ENCODE data around the gene DCUN1D4.

DNA sequence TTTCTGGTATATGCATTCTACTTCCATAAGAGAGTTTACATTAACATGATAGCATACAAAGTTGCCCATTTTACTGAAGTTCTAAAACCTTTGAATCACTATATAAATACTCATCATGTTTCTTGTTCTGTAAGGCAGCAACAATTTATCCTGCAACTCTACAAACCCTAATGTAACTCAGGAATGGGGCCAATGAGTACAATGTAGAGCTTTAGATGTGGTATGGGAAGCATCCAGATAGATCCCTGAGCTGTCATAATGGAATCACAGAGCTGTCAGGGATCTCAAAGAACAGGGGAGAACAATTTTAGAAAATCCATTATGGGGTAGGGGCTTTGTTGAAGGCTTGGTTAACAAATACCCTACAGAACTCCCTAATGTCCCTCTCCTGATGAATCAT, 88.5 kb downstream of the DCUN1D4 start:
- TF ChIP-seq, protein P1, sequence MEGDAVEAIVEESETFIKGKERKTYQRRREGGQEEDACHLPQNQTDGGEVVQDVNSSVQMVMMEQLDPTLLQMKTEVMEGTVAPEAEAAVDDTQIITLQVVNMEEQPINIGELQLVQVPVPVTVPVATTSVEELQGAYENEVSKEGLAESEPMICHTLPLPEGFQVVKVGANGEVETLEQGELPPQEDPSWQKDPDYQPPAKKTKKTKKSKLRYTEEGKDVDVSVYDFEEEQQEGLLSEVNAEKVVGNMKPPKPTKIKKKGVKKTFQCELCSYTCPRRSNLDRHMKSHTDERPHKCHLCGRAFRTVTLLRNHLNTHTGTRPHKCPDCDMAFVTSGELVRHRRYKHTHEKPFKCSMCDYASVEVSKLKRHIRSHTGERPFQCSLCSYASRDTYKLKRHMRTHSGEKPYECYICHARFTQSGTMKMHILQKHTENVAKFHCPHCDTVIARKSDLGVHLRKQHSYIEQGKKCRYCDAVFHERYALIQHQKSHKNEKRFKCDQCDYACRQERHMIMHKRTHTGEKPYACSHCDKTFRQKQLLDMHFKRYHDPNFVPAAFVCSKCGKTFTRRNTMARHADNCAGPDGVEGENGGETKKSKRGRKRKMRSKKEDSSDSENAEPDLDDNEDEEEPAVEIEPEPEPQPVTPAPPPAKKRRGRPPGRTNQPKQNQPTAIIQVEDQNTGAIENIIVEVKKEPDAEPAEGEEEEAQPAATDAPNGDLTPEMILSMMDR (IDR thresholded peaks at IDR 0.05), result no peak
- no peak for TF ChIP-seq POLR2A (IDR thresholded peaks at IDR 0.05)
